A673 (cell line): ENCODE measurements around the gene DNLZ.

Experiments
- EZH2 ChIP-seq: fragments of 200-600 bp; sonication (generic); IDR thresholded peaks from 2 replicates; pipeline ENCODE4 v1.6.1; 2017; ENCODE audit warnings: borderline replicate concordance, low read depth, mild to moderate bottlenecking, mixed read lengths, antibody characterized with exemption, low read length; ENCODE audit not compliant: poor library complexity, severe bottlenecking
- TF ChIP-seq, protein P1 (sequence below): fragments of 300-800, 200-600 bp; sonication (generic); conservative IDR thresholded peaks from 2 replicates; pipeline ENCODE4 v1.5.1; 2017; ENCODE audit warnings: low read depth, mild to moderate bottlenecking, antibody characterized with exemption, low read length, moderate library complexity, mixed read lengths

DNA sequence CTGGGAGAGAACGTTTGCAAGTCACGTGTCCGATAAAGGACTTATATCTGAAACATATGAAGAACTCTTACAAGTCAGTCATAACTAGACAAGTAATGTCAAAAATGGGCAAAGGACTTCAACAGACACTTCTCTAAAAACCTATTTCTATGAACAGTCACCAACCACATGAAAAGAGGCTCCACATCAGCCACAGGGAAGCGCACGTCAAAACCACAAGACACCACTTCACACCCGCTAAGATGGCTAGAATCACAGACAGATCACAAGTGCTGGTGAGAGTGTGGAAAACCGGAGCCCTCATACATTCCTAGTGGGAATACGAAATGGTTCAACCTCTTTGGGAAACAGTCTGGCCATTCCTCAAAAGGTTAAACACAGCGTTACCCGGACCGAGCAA is 21.5 kb upstream of the DNLZ start:
- no peak for TF ChIP-seq EZH2
- TF ChIP-seq, protein P1, sequence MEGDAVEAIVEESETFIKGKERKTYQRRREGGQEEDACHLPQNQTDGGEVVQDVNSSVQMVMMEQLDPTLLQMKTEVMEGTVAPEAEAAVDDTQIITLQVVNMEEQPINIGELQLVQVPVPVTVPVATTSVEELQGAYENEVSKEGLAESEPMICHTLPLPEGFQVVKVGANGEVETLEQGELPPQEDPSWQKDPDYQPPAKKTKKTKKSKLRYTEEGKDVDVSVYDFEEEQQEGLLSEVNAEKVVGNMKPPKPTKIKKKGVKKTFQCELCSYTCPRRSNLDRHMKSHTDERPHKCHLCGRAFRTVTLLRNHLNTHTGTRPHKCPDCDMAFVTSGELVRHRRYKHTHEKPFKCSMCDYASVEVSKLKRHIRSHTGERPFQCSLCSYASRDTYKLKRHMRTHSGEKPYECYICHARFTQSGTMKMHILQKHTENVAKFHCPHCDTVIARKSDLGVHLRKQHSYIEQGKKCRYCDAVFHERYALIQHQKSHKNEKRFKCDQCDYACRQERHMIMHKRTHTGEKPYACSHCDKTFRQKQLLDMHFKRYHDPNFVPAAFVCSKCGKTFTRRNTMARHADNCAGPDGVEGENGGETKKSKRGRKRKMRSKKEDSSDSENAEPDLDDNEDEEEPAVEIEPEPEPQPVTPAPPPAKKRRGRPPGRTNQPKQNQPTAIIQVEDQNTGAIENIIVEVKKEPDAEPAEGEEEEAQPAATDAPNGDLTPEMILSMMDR: no peak
